Measurements from ENCODE around the gene NSMCE1. TPM values are rescaled to one million over a fixed set of nuclear protein-coding genes. Genes with fewer than 3 reads are reported as not detected.
"Not testable (repeated sequence)": the region's sequence is repeated elsewhere in the genome, so short reads cannot be mapped to it uniquely, and the experiment has no call there.

NSMCE1 gene
- total and polyA plus RNA-seq, 2 donors (not counting 1 experiment from before 2014, with no cell fraction given), result 48.8 to 142 TPM

- H3K79me2 ChIP-seq (ENCODE audit: control insufficient read depth, insufficient read depth, low read length), result no peaks in the 10 kb centered on the region
- H3K27me3 ChIP-seq (ENCODE audit: control insufficient read depth, insufficient read depth, low read length), result no peaks in the 10 kb centered on the region
- peak in 1 of 2 donors; percentile 79 for DNase-seq (ENCODE audit: low read depth in 2 of 2)
- no peak overlapping the region for H3K4me2 ChIP-seq (ENCODE audit: extremely low read depth, insufficient read depth, low read length)
- H3K36me3 ChIP-seq (ENCODE audit: control insufficient read depth, insufficient read depth, low read length), result no peaks in the 10 kb centered on the region
- peak overlapping the region; percentile 52 for H2AFZ ChIP-seq (ENCODE audit: low read length)
- no peak for TF ChIP-seq CTCF (conservative IDR thresholded peaks at IDR 0.05 in 1 of 2, IDR thresholded peaks at IDR 0.05 in 1 of 2; ENCODE audit: low read depth in 1 of 2, low read length in 2 of 2)
- no peak for TF ChIP-seq EZH2 (IDR thresholded peaks at IDR 0.05; ENCODE audit: low read length, missing control alignments)
- no peaks in the 10 kb centered on the region for H3K9me3 ChIP-seq (ENCODE audit: control insufficient read depth, insufficient read depth, low read depth, low read length)
- no peaks in the 10 kb centered on the region for H4K20me1 ChIP-seq (ENCODE audit: control insufficient read depth, extremely low read depth, insufficient read depth, low read length)
- H3K4me3 ChIP-seq (replicated peaks in 1 of 4; ENCODE audit: control extremely low read depth in 1 of 4, insufficient read depth in 1 of 4, low read depth in 3 of 4, low read length in 4 of 4), result no peak overlapping the region
- H3K9ac ChIP-seq (ENCODE audit: insufficient read depth, low read length), result no peak overlapping the region
- H3K27ac ChIP-seq (ENCODE audit: insufficient read depth, low read length), result no peak overlapping the region
- peaks cover 6% of the 10 kb centered on the region for H3K4me1 ChIP-seq (ENCODE audit: control insufficient read depth, extremely low read depth, insufficient read depth, low read length)
Observed at GRCh38 chr16:27273670-27274423, 5.3 kb upstream of the NSMCE1 start.

- Histone ChIP-seq H3K27ac (ENCODE audit: insufficient read depth, low read length) (no peak overlapping the region), H4K20me1 (ENCODE audit: control insufficient read depth, extremely low read depth, insufficient read depth, low read length) (no peaks in the 10 kb centered on the region), H3K9me3 (ENCODE audit: control insufficient read depth, insufficient read depth, low read depth, low read length) (no peaks in the 10 kb centered on the region), H3K9ac (ENCODE audit: insufficient read depth, low read length) (no peak overlapping the region), H3K4me3 (replicated peaks in 1 of 4; ENCODE audit: control extremely low read depth in 1 of 4, insufficient read depth in 1 of 4, low read depth in 3 of 4, low read length in 4 of 4) (no peak overlapping the region), H3K36me3 (ENCODE audit: control insufficient read depth, insufficient read depth, low read length) (no peaks in the 10 kb centered on the region), H3K27me3 (ENCODE audit: control insufficient read depth, insufficient read depth, low read length) (no peaks in the 10 kb centered on the region), H3K79me2 (ENCODE audit: control insufficient read depth, insufficient read depth, low read length) (no peaks in the 10 kb centered on the region), H3K4me2 (ENCODE audit: extremely low read depth, insufficient read depth, low read length) (no peak overlapping the region), H3K4me1 (ENCODE audit: control insufficient read depth, extremely low read depth, insufficient read depth, low read length) (peaks cover 6% of the 10 kb centered on the region), H2AFZ (ENCODE audit: low read length) (no peak overlapping the region)
- DNase-seq (ENCODE audit: low read depth in 2 of 2), result no peak
- no peak for TF ChIP-seq EZH2 (IDR thresholded peaks at IDR 0.05; ENCODE audit: low read length, missing control alignments)
- TF ChIP-seq CTCF (conservative IDR thresholded peaks at IDR 0.05 in 1 of 2, IDR thresholded peaks at IDR 0.05 in 1 of 2; ENCODE audit: low read depth in 1 of 2, low read length in 2 of 2), result no peak
Observed at GRCh38 chr16:27273330-27273669, 4.7 kb upstream of the NSMCE1 start.

GRCh38 chr16:27272697-27273096 lies 4.1 kb upstream of the NSMCE1 start:
- H2AFZ ChIP-seq (ENCODE audit: low read length); DNase-seq (ENCODE audit: low read depth in 2 of 2); H3K4me1 ChIP-seq (ENCODE audit: control insufficient read depth, extremely low read depth, insufficient read depth, low read length); H3K27me3 ChIP-seq (ENCODE audit: control insufficient read depth, insufficient read depth, low read length); H4K20me1 ChIP-seq (ENCODE audit: control insufficient read depth, extremely low read depth, insufficient read depth, low read length); H3K4me2 ChIP-seq (ENCODE audit: extremely low read depth, insufficient read depth, low read length); H3K9me3 ChIP-seq (ENCODE audit: control insufficient read depth, insufficient read depth, low read depth, low read length); H3K79me2 ChIP-seq (ENCODE audit: control insufficient read depth, insufficient read depth, low read length); H3K36me3 ChIP-seq (ENCODE audit: control insufficient read depth, insufficient read depth, low read length); H3K4me3 ChIP-seq (replicated peaks in 1 of 4; ENCODE audit: control extremely low read depth in 1 of 4, insufficient read depth in 1 of 4, low read depth in 3 of 4, low read length in 4 of 4); H3K9ac ChIP-seq (ENCODE audit: insufficient read depth, low read length); H3K27ac ChIP-seq (ENCODE audit: insufficient read depth, low read length): not testable (repeated sequence)

Data from fibroblast of lung (primary cell).